T-cell (primary cell): ENCODE measurements around the gene MYMK. TPM values are rescaled to one million over a fixed set of nuclear protein-coding genes. Genes with fewer than 3 reads are reported as not detected.

Source experiments
- ATAC-seq, 4 experiments: fragments of 200-7000 bp in 3 of 4; fragments of 150-1000 bp in 1 of 4; cut with Tn5 transposase; replicated peaks in 1 of 4; 1 replicate in 3 of 4; 2 replicates in 1 of 4; pipeline ENCODE4 v1.10.0; 2021; ENCODE audit warnings: moderate library complexity in 3 of 4, mild to moderate bottlenecking in 2 of 4, moderate number of reproducible peaks in 1 of 4
- CTCF ChIA-PET, 2 donors: fragments of 300-600 bp; sonication (Branson Sonifier 250); formaldehyde crosslinking; loops; one replicate each; lab custom pipeline; 2022; ENCODE audit warnings: antibody characterized with exemption in 2 of 2; lab: Charles Lee
- POLR2A ChIA-PET, 2 donors: fragments of 300-600 bp; sonication (Branson Sonifier 250); formaldehyde crosslinking; loops; one replicate each; lab custom pipeline; 2022; ENCODE audit warnings: antibody characterized with exemption in 2 of 2; lab: Charles Lee
- DNase-seq, 35 experiments: peaks; one replicate each; pipeline versions ENCODE4 v3.0.0 to v3.0.0-alpha.2; 2013 to 2023
- H3K27ac ChIP-seq: one replicate; pipeline ENCODE4 v1.5.1; 2013; ENCODE audit warnings: low read length
- H3K27me3 ChIP-seq, 2 experiments: replicated peaks in 1 of 2; 1 replicate in 1 of 2; 2 replicates in 1 of 2; pipeline versions ENCODE4 v1.6.1 to v1.7.0; 2013; ENCODE audit warnings: low read length in 1 of 2, mixed read lengths in 1 of 2; ENCODE audit not compliant: control insufficient read depth in 2 of 2, insufficient read depth in 2 of 2; ENCODE audit errors: extremely low read depth in 1 of 2
- H3K36me3 ChIP-seq, 2 donors: 1 replicate in 1 of 2; 2 replicates in 1 of 2; pipeline versions ENCODE4 v1.6.1 to v1.7.0; 2013; ENCODE audit warnings: low read length in 1 of 2; ENCODE audit not compliant: control insufficient read depth in 2 of 2, insufficient read depth in 1 of 2; ENCODE audit errors: extremely low read depth in 1 of 2
- H3K4me1 ChIP-seq, 2 experiments: 1 replicate in 1 of 2; 2 replicates in 1 of 2; pipeline versions ENCODE4 v1.6.1 to v1.7.0; 2013; ENCODE audit warnings: low read length in 2 of 2, mixed read lengths in 1 of 2; ENCODE audit not compliant: insufficient read depth in 2 of 2, control insufficient read depth in 1 of 2; ENCODE audit errors: extremely low read depth in 1 of 2
- H3K4me3 ChIP-seq, 2 donors: 1 replicate in 1 of 2; 2 replicates in 1 of 2; pipeline versions ENCODE4 v1.5.1 to v1.7.0; 2013; ENCODE audit warnings: mild to moderate bottlenecking in 2 of 2, low read length in 1 of 2, moderate library complexity in 1 of 2; ENCODE audit not compliant: control insufficient read depth in 1 of 2; ENCODE audit errors: extremely low read depth in 1 of 2
- H3K9me3 ChIP-seq: 2 replicates; pipeline ENCODE4 v1.7.0; 2013
- H3K27ac Mint-ChIP-seq, 2 donors: one replicate each; pipeline ENCODE4 v1.8.0; 2020 to 2021; ENCODE audit warnings: mild to moderate bottlenecking in 2 of 2, mixed read lengths in 2 of 2
- H3K27me3 Mint-ChIP-seq, 2 donors: one replicate each; pipeline ENCODE4 v1.8.0; 2021 to 2022; ENCODE audit warnings: mixed read lengths in 2 of 2
- H3K36me3 Mint-ChIP-seq: one replicate; pipeline ENCODE4 v1.8.0; 2021; ENCODE audit warnings: mixed read lengths
- H3K4me1 Mint-ChIP-seq, 3 donors: one replicate each; pipeline ENCODE4 v1.8.0; 2020 to 2022; ENCODE audit warnings: mixed read lengths in 3 of 3, mild to moderate bottlenecking in 1 of 3
- H3K4me3 Mint-ChIP-seq, 3 donors: one replicate each; pipeline ENCODE4 v1.8.0; 2020 to 2022; ENCODE audit warnings: mild to moderate bottlenecking in 3 of 3, mixed read lengths in 3 of 3, moderate library complexity in 3 of 3
- H3K9me3 Mint-ChIP-seq, 3 donors: one replicate each; pipeline ENCODE4 v1.8.0; 2020 to 2022; ENCODE audit warnings: mixed read lengths in 3 of 3
- WGBS: methylation state at CpG from one replicate; pipeline ENCODE4 v1.1.5; 2013; ENCODE audit warnings: missing lambda C conversion rate; ENCODE audit not compliant: insufficient coverage; 5-methylcytosine and 5-hydroxymethylcytosine counted together
- total RNA-seq, 35 experiments: library from RNA in 6 of 35; stranded (reverse) in 6 of 35; fragments of 120-200 nt in 1 of 35; gene quantifications; one replicate each; pipeline versions ENCODE4 v1.2.1 to v1.2.4 and lab custom pipeline; 2013 to 2026

The MYMK gene
- total RNA-seq, 5 donors from 2014 or later (not counting 1 experiment from before 2014, with no cell fraction given), result not detected

GRCh38 chr9:133507246-133507965 lies 17.4 kb downstream of the MYMK start:
- peak overlapping the region; percentile 26 to 99 for H3K27ac Mint-ChIP-seq

GRCh38 chr9:133506653-133507038 lies 18.1 kb downstream of the MYMK start:
- 91% methylated on average over 16 of the region's 18 CpGs for WGBS
- DNase-seq (no peak), ATAC-seq (no peak)
- no peaks in the 10 kb centered on the region for H3K36me3 ChIP-seq
- H3K4me3 ChIP-seq, result no peak overlapping the region
- ChIA-PET CTCF (no interaction called here), POLR2A (no interaction called here)
- Mint-ChIP-seq H3K4me3 (no peak overlapping the region), H3K27me3 (peaks cover 0 to 8% of the 10 kb centered on the region in 2 donors), H3K4me1 (peaks cover 16 to 27% (median 22%) of the 10 kb centered on the region in 3 donors), H3K9me3 (peaks cover 7 to 12% (median 10%) of the 10 kb centered on the region in 3 donors), H3K36me3 (peaks cover 7% of the 10 kb centered on the region), H3K27ac (peak overlapping the region in 1 of 2 donors; percentile 34)
- H3K27me3 ChIP-seq, result peaks cover 0 to 15% of the 10 kb centered on the region in 2 experiments
- H3K27ac ChIP-seq, result no peak overlapping the region
- peaks cover 2% of the 10 kb centered on the region for H3K9me3 ChIP-seq
- H3K4me1 ChIP-seq, result peaks cover 12 to 34% of the 10 kb centered on the region in 2 experiments

More at GRCh38 chr9:133507246-133507965, 17.4 kb downstream of the MYMK start:
- ATAC-seq (no peak), DNase-seq (no peak)
- Histone ChIP-seq H3K9me3 (no peaks in the 10 kb centered on the region), H3K4me3 (no peak overlapping the region), H3K27me3 (peaks cover 0 to 15% of the 10 kb centered on the region in 2 experiments), H3K4me1 (peaks cover 12 to 34% of the 10 kb centered on the region in 2 experiments), H3K27ac (peak overlapping the region; percentile 65), H3K36me3 (no peaks in the 10 kb centered on the region)
- Mint-ChIP-seq H3K36me3 (peaks cover 2% of the 10 kb centered on the region), H3K27me3 (peaks cover 0 to 8% of the 10 kb centered on the region in 2 donors), H3K9me3 (peaks cover 3 to 4% (median 3%) of the 10 kb centered on the region in 3 donors), H3K4me3 (peak overlapping the region in 1 of 3 donors; percentile 11), H3K4me1 (peaks cover 16 to 27% (median 22%) of the 10 kb centered on the region in 3 donors)
- 86% methylated on average over 20 of the region's 24 CpGs for WGBS
- CTCF ChIA-PET, result no interaction called here
- POLR2A ChIA-PET, result no interaction called here

- ATAC-seq (no peak), DNase-seq (no peak)
- Histone ChIP-seq H3K4me3 (no peak overlapping the region), H3K36me3 (no peaks in the 10 kb centered on the region), H3K9me3 (peaks cover 2% of the 10 kb centered on the region), H3K27me3 (peaks cover 0 to 15% of the 10 kb centered on the region in 2 experiments), H3K27ac (no peak overlapping the region), H3K4me1 (peaks cover 12 to 34% of the 10 kb centered on the region in 2 experiments)
- Mint-ChIP-seq H3K4me3 (no peak overlapping the region), H3K27ac (peak overlapping the region in 1 of 2 donors; percentile 34), H3K36me3 (peaks cover 10% of the 10 kb centered on the region), H3K4me1 (peaks cover 16 to 27% (median 22%) of the 10 kb centered on the region in 3 donors), H3K27me3 (peaks cover 0 to 8% of the 10 kb centered on the region in 2 donors), H3K9me3 (peaks cover 11 to 17% (median 11%) of the 10 kb centered on the region in 3 donors)
- ChIA-PET POLR2A (no interaction called here), CTCF (interaction anchor here in 1 of 2 donors (0.5 kb wide), 1 partner anchor 110 kb away, joined by 3 read pairs; no protein-coding TSS in a partner anchor)
- 88% methylated on average over 18 of the region's 23 CpGs for WGBS
These were observed 18.7 kb downstream of the MYMK start for GRCh38 chr9:133505901-133506652.

GRCh38 chr9:133505186-133505830 lies 19.5 kb downstream of the MYMK start:
- Histone ChIP-seq H3K4me3 (no peak overlapping the region), H3K36me3 (no peaks in the 10 kb centered on the region), H3K4me1 (peaks cover 12 to 34% of the 10 kb centered on the region in 2 experiments), H3K27me3 (peaks cover 0 to 15% of the 10 kb centered on the region in 2 experiments), H3K9me3 (peaks cover 2% of the 10 kb centered on the region), H3K27ac (no peak overlapping the region)
- Mint-ChIP-seq H3K27me3 (peaks cover 0 to 8% of the 10 kb centered on the region in 2 donors), H3K27ac (peak overlapping the region in 1 of 2 donors; percentile 22), H3K4me3 (no peak overlapping the region), H3K4me1 (peaks cover 16 to 22% (median 20%) of the 10 kb centered on the region in 3 donors), H3K9me3 (peaks cover 11 to 19% (median 12%) of the 10 kb centered on the region in 3 donors), H3K36me3 (peaks cover 10% of the 10 kb centered on the region)
- WGBS, result 91% methylated on average over 12 of the region's 13 CpGs
- POLR2A ChIA-PET, result no interaction called here
- CTCF ChIA-PET, result interaction anchor here in 1 of 2 donors (0.5 kb wide), 1 partner anchor 109 kb away, joined by 3 read pairs; no protein-coding TSS in a partner anchor
- no peak for DNase-seq
- no peak for ATAC-seq

- Mint-ChIP-seq H3K27me3 (peaks cover 0 to 19% of the 10 kb centered on the region in 2 donors), H3K9me3 (peaks cover 11 to 19% (median 12%) of the 10 kb centered on the region in 3 donors), H3K27ac (no peak overlapping the region), H3K4me3 (no peak overlapping the region), H3K4me1 (peaks cover 0 to under 1% (median 0%) of the 10 kb centered on the region in 3 donors), H3K36me3 (peaks cover 10% of the 10 kb centered on the region)
- H3K4me1 ChIP-seq, result peaks cover 0 to 4% of the 10 kb centered on the region in 2 experiments
- H3K27ac ChIP-seq, result no peak overlapping the region
- ChIA-PET POLR2A (no interaction called here), CTCF (no interaction called here)
- ATAC-seq (no peak), DNase-seq (no peak)
- H3K27me3 ChIP-seq, result peaks cover 0 to 29% of the 10 kb centered on the region in 2 experiments
- H3K9me3 ChIP-seq, result peaks cover 2% of the 10 kb centered on the region
- no peaks in the 10 kb centered on the region for H3K36me3 ChIP-seq
- no peak overlapping the region for H3K4me3 ChIP-seq
- no CpG with 5 or more reads among the region's 1 CpG for WGBS
These were observed 22.6 kb downstream of the MYMK start for GRCh38 chr9:133502112-133502511.

GRCh38 chr9:133499892-133500270 lies 24.9 kb downstream of the MYMK start:
- no peaks in the 10 kb centered on the region for H3K4me1 Mint-ChIP-seq
- Histone ChIP-seq H3K4me1 (no peaks in the 10 kb centered on the region), H3K36me3 (no peaks in the 10 kb centered on the region), H3K9me3 (peaks cover 2% of the 10 kb centered on the region), H3K4me3 (no peak overlapping the region), H3K27ac (no peak overlapping the region), H3K27me3 (peaks cover 0 to 29% of the 10 kb centered on the region in 2 experiments)
- ChIA-PET CTCF (no interaction called here), POLR2A (no interaction called here)
- no peak overlapping the region for H3K4me3 Mint-ChIP-seq
- H3K9me3 Mint-ChIP-seq, result peaks cover 11 to 19% (median 12%) of the 10 kb centered on the region in 3 donors
- peaks cover 10% of the 10 kb centered on the region for H3K36me3 Mint-ChIP-seq
- no peak for ATAC-seq
- peaks cover 0 to 19% of the 10 kb centered on the region in 2 donors for H3K27me3 Mint-ChIP-seq
- H3K27ac Mint-ChIP-seq, result no peak overlapping the region
- DNase-seq, result no peak
- 71% methylated on average over 11 of the region's 12 CpGs for WGBS
